ENCODE results near the gene KIAA1549.

DNA sequence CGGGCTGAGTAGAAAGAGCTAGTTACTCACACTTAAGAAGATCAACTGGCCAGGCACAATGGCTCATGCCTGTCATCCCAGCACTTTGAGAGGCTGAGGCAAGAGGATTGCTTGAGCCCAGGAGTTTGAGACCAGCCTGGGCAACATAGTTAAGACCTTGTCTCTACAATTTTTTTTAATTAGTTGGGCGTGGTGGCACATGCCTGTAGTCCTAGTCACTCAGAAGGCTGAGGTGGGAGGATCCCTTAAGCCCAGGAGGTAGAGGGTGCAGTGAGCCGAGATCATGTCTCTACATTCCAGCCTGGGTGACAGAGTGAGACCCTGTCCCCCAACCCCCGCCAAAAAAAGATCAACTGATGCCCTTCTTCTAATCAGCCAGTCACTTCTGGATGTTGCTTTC, 108.6 kb downstream of the KIAA1549 start:
- TF ChIP-seq, protein P1, sequence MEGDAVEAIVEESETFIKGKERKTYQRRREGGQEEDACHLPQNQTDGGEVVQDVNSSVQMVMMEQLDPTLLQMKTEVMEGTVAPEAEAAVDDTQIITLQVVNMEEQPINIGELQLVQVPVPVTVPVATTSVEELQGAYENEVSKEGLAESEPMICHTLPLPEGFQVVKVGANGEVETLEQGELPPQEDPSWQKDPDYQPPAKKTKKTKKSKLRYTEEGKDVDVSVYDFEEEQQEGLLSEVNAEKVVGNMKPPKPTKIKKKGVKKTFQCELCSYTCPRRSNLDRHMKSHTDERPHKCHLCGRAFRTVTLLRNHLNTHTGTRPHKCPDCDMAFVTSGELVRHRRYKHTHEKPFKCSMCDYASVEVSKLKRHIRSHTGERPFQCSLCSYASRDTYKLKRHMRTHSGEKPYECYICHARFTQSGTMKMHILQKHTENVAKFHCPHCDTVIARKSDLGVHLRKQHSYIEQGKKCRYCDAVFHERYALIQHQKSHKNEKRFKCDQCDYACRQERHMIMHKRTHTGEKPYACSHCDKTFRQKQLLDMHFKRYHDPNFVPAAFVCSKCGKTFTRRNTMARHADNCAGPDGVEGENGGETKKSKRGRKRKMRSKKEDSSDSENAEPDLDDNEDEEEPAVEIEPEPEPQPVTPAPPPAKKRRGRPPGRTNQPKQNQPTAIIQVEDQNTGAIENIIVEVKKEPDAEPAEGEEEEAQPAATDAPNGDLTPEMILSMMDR (IDR thresholded peaks at IDR 0.05; ENCODE audit: low read depth, low read length): no peak
- TF ChIP-seq EZH2phosphoT487 (IDR thresholded peaks at IDR 0.05; ENCODE audit: low read depth): no peak

All from OCI-LY3 (cell line).